Stomach smooth muscle (tissue), 2 donors: Measurements from ENCODE around the gene NCKAP1.

Experiments used
- H3K27ac ChIP-seq: one replicate; pipeline ENCODE4 v1.7.0; 2013; ENCODE audit warnings: mild to moderate bottlenecking, low read length, inconsistent platforms
- H3K27me3 ChIP-seq, 2 donors: one replicate each; pipeline ENCODE4 v1.7.0; 2013; ENCODE audit warnings: low read length in 2 of 2; ENCODE audit not compliant: insufficient read depth in 2 of 2, control insufficient read depth in 1 of 2
- H3K36me3 ChIP-seq, 2 donors: one replicate each; pipeline ENCODE4 v1.7.0; 2013; ENCODE audit warnings: low read length in 2 of 2; ENCODE audit not compliant: control insufficient read depth in 2 of 2, insufficient read depth in 2 of 2
- H3K4me1 ChIP-seq: one replicate; pipeline ENCODE4 v1.7.0; 2013; ENCODE audit warnings: low read length; ENCODE audit not compliant: control insufficient read depth, insufficient read depth
- H3K4me3 ChIP-seq, 2 donors: one replicate each; pipeline ENCODE4 v1.7.0; 2013; ENCODE audit warnings: low read length in 2 of 2
- H3K9ac ChIP-seq, 2 donors: one replicate each; pipeline ENCODE4 v1.7.0; 2013; ENCODE audit warnings: low read length in 2 of 2, mild to moderate bottlenecking in 1 of 2
- H3K9me3 ChIP-seq, 2 donors: one replicate each; pipeline ENCODE4 v1.7.0; 2013; ENCODE audit warnings: low read length in 2 of 2; ENCODE audit not compliant: control insufficient read depth in 2 of 2
- donor health status: healthy.
- donor health status: Pancreatic carcinoma.

NCKAP1 gene

DNA sequence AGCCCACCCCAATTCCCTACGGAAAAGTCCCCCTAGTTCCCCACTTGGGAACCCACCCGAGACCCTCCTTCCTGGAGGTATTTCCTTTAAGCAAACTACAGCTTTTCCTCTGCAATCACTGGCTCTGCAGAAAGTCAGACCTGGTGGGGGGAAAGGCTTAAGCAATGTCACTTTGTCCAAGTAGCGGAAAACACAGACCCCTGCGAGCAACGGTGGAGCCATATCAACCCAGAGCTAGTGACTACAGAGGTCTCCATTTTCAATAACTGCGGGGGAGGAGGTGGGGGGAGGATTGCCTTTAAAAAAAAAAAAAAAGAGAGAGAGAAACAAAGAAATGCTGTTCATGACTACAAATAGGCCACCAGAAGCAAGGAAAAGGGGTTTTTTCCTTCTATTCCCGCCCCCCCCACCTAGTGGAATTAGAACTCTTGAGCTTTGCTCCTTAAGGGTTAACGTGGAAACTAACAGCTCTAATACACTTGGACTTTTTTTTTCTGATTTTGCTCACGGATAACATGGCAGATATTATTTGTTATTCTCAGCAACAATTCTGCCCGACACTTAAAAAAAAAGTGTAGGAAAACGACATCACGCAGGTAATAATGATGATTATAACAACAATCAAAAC is 170.7 kb downstream of the NCKAP1 start:
- Histone ChIP-seq H3K9me3 (no peaks in the 10 kb centered on the region), H3K4me1 (peaks cover 26% of the 10 kb centered on the region), H3K4me3 (peak overlapping the region; percentile 82 to 86), H3K36me3 (no peaks in the 10 kb centered on the region), H3K27me3 (no peaks in the 10 kb centered on the region), H3K9ac (peak overlapping the region; percentile 53 to 73), H3K27ac (peak overlapping the region; percentile 74)

DNA sequence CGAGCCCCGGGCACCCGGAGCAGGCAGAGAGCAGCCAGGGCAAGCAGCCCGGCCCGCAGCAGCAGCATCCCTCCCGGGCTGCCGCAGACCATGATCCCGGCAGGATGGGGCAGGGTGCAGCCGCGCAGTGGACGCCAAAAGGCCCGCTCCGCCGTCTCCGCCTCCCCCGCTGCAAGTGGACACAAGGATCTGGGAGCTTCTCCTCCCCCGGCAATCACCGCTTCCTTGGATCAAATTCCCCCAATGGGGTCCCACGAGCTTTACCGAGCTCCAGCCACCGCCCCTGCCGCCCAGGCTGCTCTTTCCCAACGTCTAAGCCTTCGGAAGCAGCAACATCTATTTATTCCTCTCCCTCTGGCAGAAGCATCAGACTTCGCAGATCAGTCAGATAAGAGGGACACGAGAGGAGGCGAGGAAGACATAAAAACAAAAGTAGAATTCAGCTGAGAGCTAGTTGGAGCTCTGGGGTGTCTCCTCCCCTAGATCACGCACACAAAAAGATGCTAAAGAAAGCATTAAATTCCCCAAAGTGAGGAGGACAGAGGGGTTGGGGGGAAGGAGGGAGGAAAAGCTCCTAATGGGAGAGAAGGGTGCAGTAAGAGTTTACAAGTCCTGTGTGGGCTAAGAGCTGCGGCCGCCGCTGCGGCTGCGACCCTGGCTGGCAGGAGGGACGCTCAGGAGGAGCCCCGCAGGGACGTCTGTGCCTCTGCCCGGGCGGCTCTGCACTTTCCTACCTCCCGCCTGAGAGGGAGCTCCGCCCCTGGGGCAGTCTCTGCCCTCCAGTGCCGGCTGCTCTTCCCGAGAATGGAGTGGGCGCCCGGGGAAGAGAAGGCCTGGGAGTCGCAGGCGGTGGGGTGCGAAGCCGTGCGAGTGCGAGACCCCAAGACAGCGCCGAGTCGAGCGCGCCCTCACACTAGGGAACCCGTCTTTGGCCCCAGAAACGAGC is 171.5 kb downstream of the NCKAP1 start, which contains the start of gene FRZB:
TSS of gene FRZB (minus strand) at position 177 of the 946 bp plus-strand sequence. CDS start at position 92, 85 bp downstream.
- peak within 1 kb of the TSS; percentile 74 for H3K27ac ChIP-seq
- H3K4me3 ChIP-seq, result peak within 1 kb of the TSS; percentile 82 to 86
- H3K27me3 ChIP-seq, result no peaks in the 10 kb centered on the region
- H3K9me3 ChIP-seq, result no peaks in the 10 kb centered on the region
- peak within 1 kb of the TSS; percentile 53 to 73 for H3K9ac ChIP-seq
- peaks cover 26% of the 10 kb centered on the region for H3K4me1 ChIP-seq
- no peaks in the 10 kb centered on the region for H3K36me3 ChIP-seq

GRCh38 chr2:182866095-182866460 is 172.2 kb downstream of the NCKAP1 start:
- no peaks in the 10 kb centered on the region for H3K9me3 ChIP-seq
- H3K4me1 ChIP-seq, result peaks cover 26% of the 10 kb centered on the region
- peak overlapping the region in 1 of 2 donors; percentile 22 for H3K9ac ChIP-seq
- peak overlapping the region; percentile 82 to 86 for H3K4me3 ChIP-seq
- H3K36me3 ChIP-seq, result no peaks in the 10 kb centered on the region
- H3K27ac ChIP-seq, result peak overlapping the region; percentile 74
- no peaks in the 10 kb centered on the region for H3K27me3 ChIP-seq

DNA sequence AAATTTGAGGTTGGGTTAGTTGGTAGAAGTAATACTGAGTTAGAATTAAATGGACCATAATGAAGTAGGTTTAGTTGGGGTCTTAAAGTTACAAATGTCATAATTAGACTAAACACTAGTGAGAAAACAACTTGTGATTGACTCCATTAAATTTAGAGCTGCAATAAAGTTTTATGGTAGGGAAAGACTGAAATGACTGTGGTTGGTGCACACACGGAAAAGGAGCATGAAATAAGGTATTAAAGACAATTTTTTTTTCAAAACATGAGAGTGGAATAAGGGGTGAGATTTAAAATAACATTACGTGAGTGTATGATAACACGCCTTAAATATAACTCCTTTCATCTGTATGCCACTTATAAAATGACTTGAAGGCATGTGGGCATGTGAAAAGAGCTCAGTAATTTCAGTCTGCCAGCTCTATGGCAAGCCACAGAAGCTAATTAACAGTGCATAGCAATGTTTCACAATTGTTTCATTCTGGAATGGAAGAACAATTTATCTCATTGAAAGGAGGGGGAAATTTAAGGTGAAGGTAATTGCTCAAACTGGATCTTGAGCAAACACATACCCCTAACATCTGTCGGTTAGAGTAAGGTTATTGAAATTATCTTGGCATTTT is 173.2 kb downstream of the NCKAP1 start:
- peak overlapping the region in 1 of 2 donors; percentile 82 for H3K4me3 ChIP-seq
- H3K9ac ChIP-seq, result no peak overlapping the region
- H3K9me3 ChIP-seq, result no peaks in the 10 kb centered on the region
- H3K4me1 ChIP-seq, result peaks cover 26% of the 10 kb centered on the region
- no peaks in the 10 kb centered on the region for H3K36me3 ChIP-seq
- H3K27me3 ChIP-seq, result no peaks in the 10 kb centered on the region
- peak overlapping the region; percentile 74 for H3K27ac ChIP-seq

DNA sequence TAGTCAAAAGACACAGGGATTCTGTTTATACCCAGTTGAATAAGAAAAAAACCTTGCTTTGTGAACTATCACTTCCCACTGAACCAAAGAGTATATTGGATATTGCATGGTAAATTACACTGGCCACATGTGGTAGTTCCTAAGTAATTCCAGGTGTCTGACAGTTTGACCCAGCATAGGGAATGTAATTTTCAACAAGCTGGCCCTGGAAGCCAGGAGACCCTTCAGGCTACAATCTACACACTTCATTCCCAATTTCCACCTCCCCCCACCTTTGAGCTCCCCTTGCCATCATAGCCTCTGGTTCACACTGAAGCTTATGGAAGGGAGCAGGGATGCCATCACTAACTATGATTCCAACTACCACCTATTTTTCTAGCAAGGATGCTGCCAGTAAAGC is 174.6 kb downstream of the NCKAP1 start:
- Histone ChIP-seq H3K36me3 (no peaks in the 10 kb centered on the region), H3K27ac (peak overlapping the region; percentile 53), H3K9me3 (no peaks in the 10 kb centered on the region), H3K4me3 (peak overlapping the region in 1 of 2 donors; percentile 82), H3K9ac (no peak overlapping the region), H3K4me1 (peaks cover 26% of the 10 kb centered on the region), H3K27me3 (no peaks in the 10 kb centered on the region)

DNA sequence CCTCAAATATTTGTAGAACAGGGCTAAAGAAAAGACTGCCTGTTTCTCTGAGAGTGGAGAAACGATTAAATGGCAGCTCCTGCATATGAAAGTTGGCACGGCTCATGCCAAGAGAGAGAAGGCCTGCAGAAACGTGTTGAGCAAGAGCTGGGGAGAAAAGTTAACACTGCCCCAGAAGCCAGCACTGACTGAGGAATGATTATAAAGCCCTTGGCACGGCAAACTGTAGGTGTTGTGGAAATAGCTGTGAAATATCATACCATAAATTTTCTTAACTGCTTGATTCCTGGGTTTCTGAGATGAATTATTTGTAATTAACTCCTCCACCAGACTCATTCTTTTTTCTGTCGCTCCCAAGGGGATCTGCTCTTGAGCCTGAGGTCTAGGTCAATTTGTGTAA is 176.2 kb downstream of the NCKAP1 start:
- Histone ChIP-seq H3K9ac (no peak overlapping the region), H3K9me3 (no peaks in the 10 kb centered on the region), H3K27ac (peak overlapping the region; percentile 12), H3K4me1 (peaks cover 18% of the 10 kb centered on the region), H3K4me3 (no peak overlapping the region), H3K36me3 (no peaks in the 10 kb centered on the region), H3K27me3 (no peaks in the 10 kb centered on the region)

DNA sequence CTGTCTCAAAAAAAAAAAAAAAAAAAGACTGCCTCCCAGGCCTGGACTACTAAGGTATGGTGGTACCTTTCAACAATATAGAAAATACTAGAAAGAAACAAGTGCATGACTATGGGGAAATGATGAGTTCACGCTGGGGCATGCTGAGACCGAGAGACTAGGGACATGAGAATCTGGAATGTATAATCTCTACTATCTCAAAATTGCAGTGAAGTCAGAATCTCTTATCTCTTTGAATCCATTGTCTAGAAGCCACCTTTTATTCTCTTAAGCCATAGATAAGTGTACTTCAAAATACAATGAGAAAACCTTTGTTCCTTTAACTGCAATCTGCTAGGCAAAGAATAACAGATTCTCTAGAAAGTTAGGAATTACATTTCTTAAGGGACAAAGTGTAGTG is 177.4 kb downstream of the NCKAP1 start:
- no peak overlapping the region for H3K4me3 ChIP-seq
- no peak overlapping the region for H3K9ac ChIP-seq
- no peaks in the 10 kb centered on the region for H3K9me3 ChIP-seq
- H3K4me1 ChIP-seq, result peaks cover 11% of the 10 kb centered on the region
- H3K27me3 ChIP-seq, result no peaks in the 10 kb centered on the region
- H3K36me3 ChIP-seq, result no peaks in the 10 kb centered on the region
- peak overlapping the region; percentile 3 for H3K27ac ChIP-seq
